ENCODE data around the gene CTPS1.

CTPS1 gene

GRCh38 chr1:40979241-40980067 is at the start of gene CTPS1:
Gene CTPS1, plus strand, starts transcription at chr1:40979696. Its CDS starts 3,595 bp downstream, at chr1:40983291.
- DNase-seq (ENCODE audit: low spot score): peak; percentile 90

GRCh38 chr1:40930174-40930964 is 49.1 kb upstream of the CTPS1 start:
- DNase-seq (ENCODE audit: low spot score): no peak

- DNase-seq (ENCODE audit: low spot score): no peak
These were observed 47.9 kb upstream of the CTPS1 start for GRCh38 chr1:40931601-40932000.

- DNase-seq (ENCODE audit: low spot score): no peak
These were observed 47.5 kb upstream of the CTPS1 start for GRCh38 chr1:40932006-40932405.

GRCh38 chr1:40936931-40937339 is 42.6 kb upstream of the CTPS1 start:
- no peak for DNase-seq (ENCODE audit: low spot score)

- DNase-seq (ENCODE audit: low spot score): no peak
These were observed 41.1 kb upstream of the CTPS1 start for GRCh38 chr1:40938393-40938792.

GRCh38 chr1:40939320-40940059 is 40.0 kb upstream of the CTPS1 start:
- DNase-seq (ENCODE audit: low spot score): peak; percentile 29

- no peak for DNase-seq (ENCODE audit: low spot score)
These were observed 35.2 kb upstream of the CTPS1 start for GRCh38 chr1:40944326-40944725.

GRCh38 chr1:40944841-40945430 is 34.6 kb upstream of the CTPS1 start:
- no peak for DNase-seq (ENCODE audit: low spot score)

GRCh38 chr1:40945491-40945973 is 34.0 kb upstream of the CTPS1 start:
- DNase-seq (ENCODE audit: low spot score): no peak

- peak; percentile 70 for DNase-seq (ENCODE audit: low spot score)
These were observed 30.6 kb upstream of the CTPS1 start for GRCh38 chr1:40948741-40949443.

- no peak for DNase-seq (ENCODE audit: low spot score)
These were observed 29.9 kb upstream of the CTPS1 start for GRCh38 chr1:40949563-40949962.

- peak; percentile 64 for DNase-seq (ENCODE audit: low spot score)
These were observed 27.4 kb upstream of the CTPS1 start for GRCh38 chr1:40951943-40952743.

GRCh38 chr1:40952744-40953315 is 26.7 kb upstream of the CTPS1 start:
- DNase-seq (ENCODE audit: low spot score): no peak

GRCh38 chr1:40954626-40955025 is 24.9 kb upstream of the CTPS1 start:
- DNase-seq (ENCODE audit: low spot score): no peak

- no peak for DNase-seq (ENCODE audit: low spot score)
These were observed 24.2 kb upstream of the CTPS1 start for GRCh38 chr1:40955266-40955665.

- DNase-seq (ENCODE audit: low spot score): peak; percentile 22
These were observed 23.1 kb upstream of the CTPS1 start for GRCh38 chr1:40956407-40956806.

- DNase-seq (ENCODE audit: low spot score): no peak
These were observed 21.3 kb upstream of the CTPS1 start for GRCh38 chr1:40958210-40958609.

- no peak for DNase-seq (ENCODE audit: low spot score)
These were observed 14.0 kb upstream of the CTPS1 start for GRCh38 chr1:40965531-40965930.

- DNase-seq (ENCODE audit: low spot score): no peak
These were observed 13.1 kb upstream of the CTPS1 start for GRCh38 chr1:40966417-40966816.
